ENCODE results near the gene HSPH1.

The HSPH1 gene
- 245 to 380 reads per million in 2 donors for total RNA-seq

DNA sequence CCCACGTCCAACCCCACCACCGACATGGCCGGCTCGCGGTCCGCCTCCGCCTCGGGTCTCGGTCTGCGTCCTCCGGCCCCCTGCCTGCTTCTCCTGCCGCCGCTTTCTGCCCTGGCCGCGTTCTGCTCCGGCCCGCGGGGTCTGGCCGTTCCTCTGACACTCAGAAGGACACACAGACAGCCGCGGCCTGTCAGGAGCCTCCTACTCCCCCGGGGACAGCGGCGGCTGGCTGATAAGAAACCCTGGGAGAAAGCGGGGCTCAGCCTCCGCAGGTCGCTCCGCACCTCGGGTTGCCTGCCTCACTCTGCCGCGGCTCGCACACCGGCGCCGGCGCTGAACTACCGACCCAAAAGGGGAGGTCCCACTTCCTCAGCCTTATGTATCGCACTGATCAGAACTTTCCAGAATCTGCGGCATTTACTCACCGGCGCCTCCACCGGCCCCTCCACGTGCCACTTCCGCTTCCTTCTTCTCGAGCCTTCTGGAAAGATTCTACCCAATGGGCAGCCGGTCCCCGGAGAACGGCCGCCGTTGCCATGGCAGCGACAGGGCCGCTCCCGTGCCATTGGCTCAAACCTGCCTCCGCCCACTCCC lies at the start of gene HSPH1:
Gene HSPH1 (minus strand): TSS at position 348 of the 594 bp plus-strand sequence. CDS start 322 bp downstream, at position 26.
- DNase-seq, result peak; percentile 95 to 100 (median 99)

DNA sequence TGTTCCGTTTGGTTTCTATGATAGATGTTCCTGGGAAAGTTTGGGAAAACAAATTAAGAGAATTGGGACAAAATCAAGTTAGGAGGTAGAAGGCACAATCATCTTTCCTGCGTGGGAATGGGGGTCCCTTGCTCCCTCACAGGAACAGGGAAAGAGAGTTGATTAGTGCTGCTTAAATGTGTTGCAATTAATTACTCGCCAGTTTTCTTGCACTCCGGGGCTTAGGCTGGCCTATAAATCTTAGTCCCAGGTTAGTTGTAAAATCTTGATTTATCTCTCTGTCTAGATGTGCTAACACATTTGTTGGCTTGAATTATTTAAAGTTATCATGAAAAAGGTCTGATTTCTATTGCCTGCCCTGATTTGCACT lies 48.1 kb upstream of the HSPH1 start:
- no peak for DNase-seq

DNA sequence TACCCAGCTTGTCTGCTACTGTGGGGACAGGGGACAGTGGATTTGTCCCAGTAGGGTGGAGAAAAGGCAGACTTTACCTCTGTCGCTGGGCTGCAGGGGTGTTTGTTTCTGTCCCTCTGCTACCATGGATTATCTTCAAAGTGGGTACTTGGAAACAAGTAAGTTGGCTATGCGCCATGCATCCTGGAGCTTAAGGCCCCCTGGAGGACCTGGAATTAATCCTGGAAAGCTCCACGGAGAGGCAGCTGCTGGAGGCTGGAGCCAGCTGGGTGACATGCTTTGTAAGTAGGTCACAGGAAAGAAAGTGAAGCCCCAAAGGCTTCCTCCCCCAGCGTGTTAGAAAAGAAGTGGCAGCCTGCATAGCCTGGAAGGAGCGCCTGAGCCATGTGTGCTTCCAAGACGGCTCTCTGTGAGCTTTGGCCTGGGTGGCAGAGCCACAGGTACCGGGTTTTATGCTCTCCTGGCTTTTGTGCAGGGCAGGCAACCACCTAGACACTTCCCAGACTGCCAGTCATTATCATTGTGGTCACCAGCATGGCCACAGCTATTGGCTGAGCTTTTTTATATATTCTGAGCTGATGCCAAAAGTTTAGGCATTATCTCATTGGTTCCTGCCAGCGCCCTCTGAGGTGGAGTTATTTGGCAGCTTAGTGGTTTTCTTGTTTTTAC lies 47.6 kb upstream of the HSPH1 start:
- DNase-seq, result peak in 2 of 5 experiments; percentile 13 to 47

DNA sequence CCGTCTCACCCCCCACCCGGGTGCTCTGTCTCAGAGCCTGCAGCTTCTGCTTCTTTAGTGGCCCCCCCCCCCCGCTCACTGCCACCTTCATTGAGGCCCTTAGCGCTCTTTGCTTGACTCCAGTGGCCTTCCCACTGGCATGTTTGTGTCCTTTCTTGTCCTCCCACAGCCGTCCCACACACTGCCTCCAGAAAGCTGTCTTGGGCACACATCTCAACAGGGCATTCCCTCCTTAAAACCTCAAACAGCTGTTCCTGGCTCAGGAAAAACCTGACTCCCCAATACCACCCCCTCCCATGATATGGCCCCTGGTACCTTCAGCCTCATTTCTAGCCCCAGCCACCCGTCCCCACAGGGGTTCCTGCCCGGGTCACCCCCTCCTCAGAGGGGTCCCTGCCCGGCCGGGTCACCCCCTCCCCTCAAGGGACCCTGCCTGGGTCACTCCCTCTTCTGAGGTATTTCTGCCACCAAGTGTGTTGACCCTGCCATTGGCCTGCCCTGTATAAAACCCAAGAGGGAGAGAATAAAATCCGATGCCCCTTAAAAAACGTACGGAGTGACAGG lies 46.9 kb upstream of the HSPH1 start:
- DNase-seq, result no peak

DNA sequence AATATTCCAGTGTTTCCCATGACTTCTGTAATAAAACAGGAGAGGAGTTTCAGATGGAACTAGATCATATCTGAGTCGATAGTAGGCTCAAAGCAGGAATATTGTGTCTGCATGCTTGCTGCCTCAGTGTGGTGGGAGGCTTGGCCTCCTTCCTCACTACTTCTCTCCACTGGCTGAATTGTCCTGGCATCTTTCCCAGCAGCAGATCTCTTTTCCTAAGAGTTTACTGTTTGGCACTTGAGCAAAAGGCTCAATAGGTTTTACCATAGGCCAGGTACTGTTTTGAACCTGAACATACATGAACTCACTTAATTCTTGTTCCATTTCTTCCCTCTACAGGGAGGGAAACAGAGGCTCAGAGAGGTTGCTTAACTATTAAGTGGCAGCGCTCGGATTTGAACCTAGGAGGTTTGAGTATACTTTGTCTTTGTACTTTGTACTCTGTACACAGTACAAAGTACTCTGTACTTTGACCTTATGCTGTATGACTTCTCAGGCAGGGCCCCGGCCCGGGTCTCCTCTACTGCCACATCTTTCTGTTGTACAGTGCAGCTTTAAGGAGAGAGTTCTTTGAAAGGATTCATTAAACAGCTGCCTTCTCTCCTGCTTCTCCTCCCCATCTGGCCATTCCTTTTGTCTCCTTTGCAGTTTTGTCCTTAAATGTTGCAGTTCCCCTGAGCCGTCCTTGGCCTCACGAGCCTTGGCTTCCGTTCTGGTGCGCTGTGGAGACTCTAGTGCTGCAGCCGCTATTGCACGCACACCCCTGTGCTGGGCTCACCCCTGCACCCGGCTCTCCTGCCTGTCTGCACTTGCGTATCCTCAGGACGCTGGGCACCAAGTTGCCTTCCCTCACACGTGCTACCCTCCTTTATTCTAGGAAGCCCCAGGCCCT lies 46.2 kb upstream of the HSPH1 start:
- no peak for DNase-seq

DNA sequence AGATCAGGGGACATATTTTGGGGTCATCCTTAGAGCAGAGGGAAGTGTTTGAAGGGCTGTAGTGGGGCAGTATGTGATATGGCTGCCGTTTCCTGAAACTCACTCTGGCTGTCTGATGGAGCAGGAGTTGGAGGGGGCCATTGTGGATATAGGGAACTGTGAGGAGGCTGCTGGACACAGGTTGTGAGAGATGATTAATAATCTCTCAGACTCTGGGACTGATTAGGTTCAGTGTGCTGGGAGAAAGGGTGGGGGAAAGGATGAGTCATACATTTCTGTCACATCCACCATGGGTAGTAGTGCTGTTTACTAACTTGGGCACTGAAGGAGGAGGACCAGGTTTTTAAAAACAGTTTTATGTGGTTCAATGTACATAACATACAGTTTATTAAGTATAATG lies 42.9 kb upstream of the HSPH1 start:
- DNase-seq, result peak in 1 of 5 experiments; percentile 66

DNA sequence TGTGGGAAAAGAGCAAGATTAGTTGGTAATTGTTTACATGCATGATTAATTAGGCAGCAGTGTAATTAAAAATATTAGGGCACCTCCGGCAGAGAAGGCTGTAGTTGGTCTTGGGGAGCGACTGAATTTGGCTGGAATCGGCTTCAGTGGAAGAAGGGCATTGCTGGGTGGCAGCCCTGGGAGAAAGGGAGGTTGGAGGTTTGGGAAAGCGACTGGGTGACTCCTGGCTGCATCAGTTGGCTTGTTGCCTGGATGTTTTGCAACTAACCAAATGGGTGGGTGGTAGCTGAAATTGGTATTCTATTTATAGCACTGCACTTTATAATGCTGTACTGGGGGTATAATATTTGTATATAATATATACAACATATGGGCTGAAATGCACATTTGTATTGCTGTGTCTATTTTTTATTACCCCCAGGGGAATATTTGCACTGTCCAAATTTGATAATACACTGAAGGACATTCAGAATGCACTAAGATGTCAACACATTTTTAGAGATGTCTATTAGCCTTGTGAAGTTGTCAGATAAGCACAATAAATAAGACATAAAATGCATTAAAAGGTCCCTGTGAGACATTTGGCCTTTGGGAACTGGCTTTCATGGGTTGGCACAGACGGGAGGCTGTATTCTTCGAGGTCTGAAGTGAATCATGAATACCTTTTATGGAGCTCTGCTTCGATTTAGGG lies 39.8 kb upstream of the HSPH1 start:
- no peak for DNase-seq

DNA sequence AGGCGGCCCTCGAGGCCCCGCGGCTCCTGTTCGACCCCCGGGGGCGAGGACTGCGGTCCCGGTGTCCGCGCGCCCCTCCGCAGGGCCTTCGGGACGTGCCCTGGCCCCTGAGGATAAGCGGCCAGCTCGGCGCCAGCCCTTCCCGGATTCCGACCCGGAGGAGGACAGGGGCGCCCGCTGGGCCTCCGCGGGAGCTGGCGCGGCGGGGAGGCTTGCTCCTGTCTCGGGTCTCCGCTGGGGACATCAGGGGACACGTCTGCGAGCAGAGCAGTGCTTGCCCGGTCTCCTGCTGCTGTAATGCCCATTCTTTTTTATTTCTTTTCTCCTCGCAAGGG lies 38.9 kb upstream of the HSPH1 start:
- DNase-seq, result peak in 3 of 5 experiments; percentile 18 to 62 (median 31)

DNA sequence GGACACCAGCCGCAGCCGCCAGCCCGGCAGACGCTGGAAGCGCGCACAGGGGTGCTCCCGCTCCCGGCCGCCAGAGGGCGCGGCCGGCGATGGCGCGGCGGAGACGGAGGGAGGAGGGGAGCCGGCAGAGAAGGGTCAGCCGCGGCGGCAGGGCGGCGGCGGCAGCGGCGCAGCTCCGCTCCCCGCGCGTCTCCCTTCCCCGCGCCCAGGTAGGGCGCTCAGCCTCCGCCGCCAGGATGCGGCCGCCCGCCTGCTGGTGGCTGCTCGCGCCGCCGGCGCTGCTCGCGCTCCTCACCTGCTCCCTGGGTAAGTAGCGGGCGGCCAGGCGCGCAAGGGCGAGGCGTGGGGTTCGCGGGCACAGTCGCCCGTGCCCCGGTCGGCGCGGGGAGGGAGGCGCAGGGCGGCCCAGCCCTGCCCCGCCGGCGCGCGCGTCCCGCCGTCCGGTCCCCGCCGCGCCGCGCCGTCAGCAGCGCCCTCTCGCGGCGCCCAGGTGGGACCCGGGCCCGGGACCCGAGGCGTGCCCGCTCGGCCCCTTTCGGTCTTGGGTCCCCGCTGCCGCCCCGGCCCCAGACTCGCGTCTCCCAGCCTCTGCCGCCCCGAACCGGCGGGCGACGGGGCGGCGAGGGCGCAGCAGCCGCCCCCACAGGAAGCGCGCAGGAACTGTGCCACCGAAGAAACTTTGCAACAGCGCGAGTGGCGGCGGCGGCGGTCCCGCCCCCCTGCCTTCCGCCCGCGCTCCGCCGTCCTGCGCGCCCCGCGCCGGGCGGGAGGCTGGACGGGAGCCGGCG lies 38.3 kb upstream of the HSPH1 start, which contains the start of gene B3GLCT:
Gene B3GLCT (plus strand): TSS at position 127 of the 788 bp plus-strand sequence. CDS start 110 bp downstream, at position 237.
- peak; percentile 62 to 88 (median 68) for DNase-seq

DNA sequence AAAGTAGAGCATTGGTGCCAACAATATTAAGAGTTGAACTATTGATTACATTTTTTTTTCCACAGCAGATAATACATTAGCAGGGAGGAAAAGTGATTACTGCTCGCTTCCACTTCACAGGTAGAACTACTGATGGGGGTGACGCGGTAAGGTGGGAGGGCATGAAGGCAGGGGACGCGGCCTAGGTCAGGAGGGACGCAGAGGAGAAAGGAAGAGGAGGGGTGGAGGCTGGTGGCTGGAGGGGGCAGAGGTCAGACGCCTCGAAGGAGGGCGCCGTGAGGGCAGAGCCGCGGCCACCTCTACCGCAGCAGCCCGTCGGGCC lies 37.8 kb upstream of the HSPH1 start:
- no peak for DNase-seq

DNA sequence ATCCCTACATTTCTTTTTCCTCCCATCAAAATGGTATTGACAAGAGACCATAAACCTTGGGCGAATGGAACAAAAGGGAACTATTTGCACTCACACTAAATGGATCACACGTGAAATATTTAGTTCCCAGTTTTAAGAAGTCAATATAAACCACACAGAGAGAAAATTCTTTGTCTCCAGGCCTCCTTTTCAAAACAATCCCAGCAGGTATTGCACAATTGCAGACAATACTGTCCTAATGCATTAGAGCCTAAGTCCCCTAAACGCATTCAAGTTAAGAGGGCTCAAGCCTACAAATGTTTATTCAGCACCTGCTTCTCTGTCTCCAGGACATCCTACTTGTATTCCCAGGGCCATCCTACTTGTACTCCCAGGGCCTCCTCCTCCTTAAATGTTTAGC lies 36.8 kb upstream of the HSPH1 start:
- DNase-seq, result no peak

DNA sequence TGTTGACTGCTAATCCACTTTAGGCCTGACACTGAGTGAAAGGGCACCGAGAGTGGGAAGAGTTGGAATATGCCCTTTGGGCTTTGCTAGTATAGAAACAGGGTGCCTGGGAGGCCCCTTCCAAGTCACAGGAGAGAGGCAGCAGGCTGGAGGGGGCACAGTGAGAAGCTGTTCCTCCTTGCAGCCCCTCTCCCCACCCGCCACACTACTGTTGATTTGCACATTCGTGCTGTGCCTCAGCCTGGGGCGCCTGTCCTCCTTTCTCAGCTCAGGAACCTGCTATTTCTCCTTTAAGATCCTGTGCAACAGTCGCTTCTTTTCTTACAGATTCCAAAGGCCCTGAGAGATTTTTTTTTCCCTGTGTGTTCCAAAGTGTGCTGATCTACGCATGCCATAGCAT lies 35.3 kb upstream of the HSPH1 start:
- no peak for DNase-seq

DNA sequence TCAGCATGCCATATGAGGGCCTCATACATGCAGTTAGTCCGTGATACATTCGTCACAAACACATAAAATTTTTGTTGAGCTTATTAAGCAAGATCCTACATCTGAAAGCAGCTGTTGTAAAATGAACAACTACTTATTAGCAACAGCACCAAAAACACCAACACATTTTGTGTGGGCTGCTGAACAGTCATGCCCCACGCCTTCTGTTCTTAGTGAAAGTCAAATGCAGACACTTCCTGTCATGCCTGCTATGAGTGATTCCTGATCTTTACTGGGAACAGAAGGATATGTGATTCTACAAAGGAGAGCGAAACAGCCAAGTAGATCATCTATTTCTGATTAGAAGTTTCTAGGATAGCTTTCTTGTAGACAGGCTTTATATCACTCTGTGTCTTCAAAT lies 33.9 kb upstream of the HSPH1 start:
- no peak for DNase-seq

DNA sequence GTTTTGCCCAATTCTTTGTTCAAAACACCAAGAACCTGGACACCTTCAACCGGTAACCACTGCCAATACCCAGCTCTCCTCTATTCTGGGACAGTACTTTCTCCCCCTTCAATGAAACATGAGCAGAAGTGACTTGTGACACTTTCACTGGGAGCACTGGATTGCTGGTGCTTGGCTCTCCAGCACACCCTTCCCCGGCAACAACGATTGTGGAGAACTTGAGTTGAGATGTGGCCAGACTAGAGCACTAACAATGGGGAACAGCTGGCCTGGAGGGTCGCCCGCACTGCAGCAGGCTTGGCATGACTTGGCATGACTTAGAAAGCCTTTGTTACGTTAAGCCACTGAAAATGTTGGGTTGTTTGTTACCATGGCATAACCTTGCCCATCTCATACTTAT lies 30.6 kb upstream of the HSPH1 start:
- DNase-seq, result no peak

DNA sequence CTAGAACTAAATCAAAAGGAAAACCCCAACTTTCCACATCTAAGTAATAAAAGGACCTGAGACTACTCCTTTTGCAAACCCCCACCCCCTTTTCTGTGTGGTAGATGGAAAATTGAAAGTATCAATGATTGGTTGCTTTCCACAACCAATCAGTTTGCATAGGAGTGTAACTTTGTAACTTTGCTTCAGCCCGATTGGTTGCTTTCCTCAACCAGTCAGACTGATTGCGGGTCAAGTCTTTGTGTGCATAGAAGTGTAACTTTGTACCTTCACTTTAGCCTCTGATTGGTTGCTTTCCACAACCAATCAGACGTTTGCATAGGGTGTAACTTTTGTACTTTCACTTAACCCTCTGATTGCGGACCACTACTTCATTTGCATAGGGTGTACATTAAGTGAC lies 30.0 kb upstream of the HSPH1 start:
- no peak for DNase-seq

DNA sequence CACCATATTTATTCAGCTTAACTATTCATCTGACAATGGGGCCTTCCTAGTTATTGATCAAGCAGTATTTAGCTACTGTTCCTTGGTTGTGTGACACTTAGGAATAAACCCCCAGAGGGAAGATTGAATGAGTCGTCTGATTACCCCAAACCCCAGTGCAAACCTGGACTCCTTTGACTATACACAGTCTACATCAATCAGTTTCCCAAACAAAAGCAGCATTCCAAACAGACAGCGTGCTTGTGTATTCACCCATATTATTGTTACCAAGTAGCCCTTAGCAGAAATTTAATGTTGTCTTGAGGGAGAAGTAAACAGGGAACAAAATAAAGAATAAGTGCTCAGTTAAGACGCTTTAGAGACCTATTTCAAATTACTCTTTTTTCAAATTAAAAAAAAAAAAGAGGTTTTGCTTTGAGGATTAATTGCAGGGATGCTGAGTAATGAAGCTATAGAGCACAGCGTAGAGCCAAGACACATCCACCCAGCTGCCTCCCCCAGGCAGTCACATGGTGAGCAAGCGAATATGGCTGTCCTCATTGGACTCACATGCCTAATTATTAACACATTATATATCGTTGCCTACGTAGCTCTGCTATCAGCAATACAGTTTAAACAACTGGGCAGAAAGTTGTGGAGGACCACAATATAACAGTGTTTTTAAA lies 23.4 kb upstream of the HSPH1 start:
- no peak for DNase-seq

DNA sequence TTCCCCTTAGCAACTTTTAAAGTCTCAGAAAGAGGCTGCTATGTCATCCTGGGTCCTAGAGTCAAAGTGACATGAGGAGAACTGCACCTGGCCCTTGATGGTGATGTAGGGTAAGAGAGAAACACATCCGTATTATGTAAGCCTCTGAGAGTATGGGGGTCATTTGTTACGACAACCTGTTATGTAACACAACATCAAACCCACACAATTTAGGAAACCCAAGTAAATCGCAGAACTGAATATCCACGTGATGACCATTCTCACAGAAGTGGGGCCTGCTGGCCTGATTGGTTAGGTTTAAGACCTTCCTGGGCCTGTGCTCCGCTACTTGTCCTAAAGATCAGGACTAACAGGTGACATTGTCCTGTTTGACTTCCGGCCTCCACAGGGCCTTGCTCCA lies 22.7 kb upstream of the HSPH1 start:
- DNase-seq, result no peak

DNA sequence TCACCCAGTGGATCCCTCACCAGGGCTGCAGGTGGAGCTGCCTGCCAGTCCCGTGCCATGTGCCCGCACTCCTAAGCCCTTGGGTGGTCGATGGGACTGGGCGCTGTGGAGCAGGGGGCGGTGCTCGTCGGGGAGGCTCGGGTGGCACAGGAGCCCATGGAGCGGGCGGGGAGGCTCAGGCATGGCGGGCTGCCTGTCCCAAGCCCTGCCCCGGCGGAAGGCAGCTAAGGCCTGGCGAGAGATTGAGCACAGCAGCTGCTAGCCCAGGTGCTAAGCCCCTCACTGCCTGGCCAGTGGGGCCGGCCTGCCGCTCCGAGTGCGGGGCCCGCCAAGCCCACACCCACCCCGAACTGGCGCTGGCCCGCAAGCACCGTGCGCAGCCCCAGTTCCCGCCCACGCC lies 21.3 kb upstream of the HSPH1 start:
- DNase-seq, result no peak

DNA sequence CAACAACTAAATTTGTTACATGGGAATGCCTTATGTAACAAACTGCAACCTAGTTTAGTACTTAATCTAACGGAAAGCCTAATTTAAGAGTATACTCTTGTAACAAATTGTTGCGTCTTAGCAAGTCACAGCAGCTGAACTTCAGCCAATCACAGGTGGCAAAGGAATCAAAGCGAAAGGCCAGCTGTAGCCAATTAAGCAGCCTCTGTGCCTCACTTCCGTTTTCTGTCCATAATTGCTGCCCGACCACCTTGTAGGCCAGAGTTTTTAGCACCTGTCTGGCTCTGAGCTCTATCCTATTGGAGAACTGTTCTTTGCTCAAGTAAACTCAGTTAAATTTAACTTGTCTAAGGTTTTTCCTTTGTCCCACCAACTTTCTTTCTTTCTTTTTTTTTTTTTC lies 18.1 kb upstream of the HSPH1 start:
- DNase-seq, result no peak

DNA sequence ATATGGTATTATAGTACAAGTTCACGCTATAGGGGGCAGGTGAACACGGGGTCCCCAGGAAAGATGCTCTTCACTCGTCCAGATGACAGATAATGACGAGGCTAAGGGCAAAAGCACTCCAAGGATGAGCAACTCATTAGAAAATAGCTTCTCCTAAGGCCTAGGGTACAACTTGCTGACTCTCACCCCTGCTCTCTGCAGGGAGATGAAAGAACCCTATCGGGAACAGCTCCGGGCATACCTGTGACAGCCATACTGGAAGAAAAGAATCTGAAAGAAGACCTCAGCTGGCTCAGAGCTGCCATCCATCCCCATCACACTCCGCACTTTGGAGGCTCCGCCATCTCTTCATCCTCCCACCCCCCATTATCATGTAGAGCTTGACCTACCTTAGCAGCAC lies 17.5 kb upstream of the HSPH1 start:
- no peak for DNase-seq

DNA sequence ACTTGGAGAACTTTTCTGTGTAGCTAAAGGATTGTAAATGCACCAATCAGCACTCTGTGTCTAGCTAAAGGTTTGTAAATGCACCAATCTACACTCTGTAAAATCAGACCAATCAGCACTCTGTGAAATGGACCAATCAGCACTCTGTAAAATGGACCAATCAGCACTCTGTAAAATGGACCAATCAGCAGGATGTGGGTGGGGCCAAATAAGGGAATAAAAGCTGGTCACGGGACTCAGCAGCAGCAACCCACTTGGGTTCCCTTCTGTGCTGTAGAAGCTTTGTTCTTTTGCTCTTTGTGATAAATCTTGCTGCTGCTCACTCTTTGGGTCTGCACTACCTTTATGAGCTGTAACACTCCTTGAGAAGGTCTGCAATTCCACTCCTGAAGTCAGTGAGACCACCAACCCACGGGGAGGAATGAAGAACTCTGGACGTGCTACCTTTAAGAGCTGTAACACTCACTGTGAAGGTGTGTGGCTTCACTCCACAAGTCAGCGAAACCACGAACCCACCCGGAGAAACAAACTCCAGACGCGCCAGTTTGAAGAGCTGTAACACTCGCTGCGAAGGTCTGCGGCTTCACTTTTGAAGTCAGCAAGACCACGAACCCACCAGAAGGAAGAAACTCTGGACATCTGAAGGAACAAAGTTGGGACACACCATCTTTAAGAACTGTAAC lies 16.2 kb upstream of the HSPH1 start:
- DNase-seq, result peak in 2 of 5 experiments; percentile 18 to 34

Measured in T-helper 2 cell (primary cell).